H1 (cell line): ENCODE data around the gene GLG1. TPM values are rescaled to one million over a fixed set of nuclear protein-coding genes. Genes with fewer than 3 reads are reported as not detected.

Experiments
- BRCA1 ChIP-seq: IDR thresholded peaks from 2 replicates; pipeline ENCODE4 v1.6.1; 2012; ENCODE audit warnings: low read depth, low read length, improper control_type of control experiment
- CTBP2 ChIP-seq: IDR thresholded peaks from 2 replicates; pipeline ENCODE4 v1.7.0; 2011; ENCODE audit warnings: borderline replicate concordance, mild to moderate bottlenecking, moderate library complexity, mixed read lengths, low read length; ENCODE audit not compliant: insufficient read depth, insufficient read length
- EGR1 ChIP-seq: IDR thresholded peaks from 2 replicates; pipeline ENCODE4 v1.6.1; 2011; ENCODE audit warnings: low read depth, low read length, borderline replicate concordance
- HDAC2 ChIP-seq, 2 experiments: fragments of 300-600 bp in 1 of 2; sonication (generic) in 1 of 2; IDR thresholded peaks; 2 replicates each; pipeline ENCODE4 v1.6.1; 2011 to 2012; ENCODE audit warnings: low read depth in 2 of 2, low read length in 2 of 2, mild to moderate bottlenecking in 2 of 2, moderate library complexity in 2 of 2, borderline replicate concordance in 1 of 2, inconsistent platforms in 1 of 2
- JUN ChIP-seq: IDR thresholded peaks from 2 replicates; pipeline ENCODE4 v1.6.1; 2011; ENCODE audit warnings: low read depth, mild to moderate bottlenecking, improper control_type of control experiment, low read length
- SIRT6 ChIP-seq: IDR thresholded peaks from one replicate; pipeline ENCODE4 v1.7.1; 2012; ENCODE audit warnings: low read length, inconsistent platforms
- SIX5 ChIP-seq: IDR thresholded peaks from 2 replicates; pipeline ENCODE4 v1.6.1; 2011; ENCODE audit warnings: mild to moderate bottlenecking, low read depth, low read length
- SP2 ChIP-seq: IDR thresholded peaks from 2 replicates; pipeline ENCODE4 v1.6.1; 2012; ENCODE audit warnings: mild to moderate bottlenecking, low read length, inconsistent platforms
- SP4 ChIP-seq: IDR thresholded peaks from 2 replicates; pipeline ENCODE4 v1.6.1; 2012; ENCODE audit warnings: low read length, inconsistent platforms
- polyA plus RNA-seq, 7 experiments: library from polyadenylated mRNA; depleted of rRNA in 3 of 7; stranded (reverse) in 5 of 7; unstranded in 2 of 7; fragments of >200 nt in 5 of 7; fragments of 200-250 nt in 2 of 7; gene quantifications; 1 replicate in 5 of 7; 2 replicates in 1 of 7; 4 replicates in 1 of 7; pipeline versions ENCODE4 v1.2.1 to v1.2.3, GENCODE V29; 2011 to 2013; ENCODE audit warnings: missing spikeins in 2 of 7, mixed read lengths in 2 of 7
- total RNA-seq: library from RNA; stranded (reverse); fragmentation: NEBNext Ultra II Directional; extraction: Animal tissue kit (Norgen Biotek cat#: 25700); gene quantifications from 2 replicates; pipeline ENCODE4 v1.2.1, GENCODE V29; 2021
- TF ChIP-seq, protein P1 (sequence below): fragments of 300-600 bp; sonication (generic); IDR thresholded peaks from 2 replicates; pipeline ENCODE4 v1.7.1; 2012; ENCODE audit warnings: low read length, moderate library complexity, mild to moderate bottlenecking, inconsistent platforms; ENCODE audit not compliant: insufficient replicate concordance

Gene GLG1
- total and polyA plus RNA-seq, 2 of the 8 experiments (the other 6 are each of a cell fraction or from before 2014, with no cell fraction given) = 53.4 to 139 TPM

DNA sequence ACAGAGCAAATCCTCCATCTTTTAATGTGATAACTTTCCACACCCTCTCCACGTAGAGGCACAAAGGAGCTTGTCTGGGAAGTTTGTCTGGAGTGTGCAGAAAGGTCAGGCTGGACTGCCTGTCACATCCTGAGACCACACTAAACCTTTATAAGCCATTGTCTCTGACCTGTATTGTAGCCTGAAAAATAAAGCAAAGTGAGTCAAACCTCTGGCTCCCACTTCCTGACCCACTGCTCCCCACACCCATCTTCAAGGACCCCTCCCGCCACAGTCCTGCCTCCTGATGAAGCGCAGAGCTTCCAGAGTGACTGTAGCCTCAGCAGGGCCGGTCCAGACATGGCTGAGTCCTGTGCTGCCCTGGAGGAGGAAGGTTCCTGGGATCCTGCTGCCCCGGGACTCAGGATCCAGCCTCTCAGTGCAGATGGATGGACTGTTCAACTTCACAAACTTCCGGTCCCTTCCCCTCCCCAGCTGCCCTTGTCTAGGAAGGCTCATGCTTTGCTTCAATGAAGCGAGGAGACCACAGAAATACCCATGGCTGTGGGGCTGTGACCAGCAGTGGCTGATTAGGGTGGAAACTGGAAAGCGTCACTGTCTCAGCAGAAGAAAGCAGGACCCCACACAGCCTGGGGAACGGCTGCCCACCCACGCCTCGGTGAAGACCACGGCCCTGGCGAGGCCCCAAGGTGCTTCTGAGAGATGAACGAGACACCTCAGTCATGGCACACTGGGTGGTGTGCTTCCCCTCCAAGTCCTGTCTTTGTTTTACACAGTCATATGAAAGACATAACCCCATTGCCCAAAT lies 154.8 kb downstream of the GLG1 start (continued):
- TF ChIP-seq, protein P1, sequence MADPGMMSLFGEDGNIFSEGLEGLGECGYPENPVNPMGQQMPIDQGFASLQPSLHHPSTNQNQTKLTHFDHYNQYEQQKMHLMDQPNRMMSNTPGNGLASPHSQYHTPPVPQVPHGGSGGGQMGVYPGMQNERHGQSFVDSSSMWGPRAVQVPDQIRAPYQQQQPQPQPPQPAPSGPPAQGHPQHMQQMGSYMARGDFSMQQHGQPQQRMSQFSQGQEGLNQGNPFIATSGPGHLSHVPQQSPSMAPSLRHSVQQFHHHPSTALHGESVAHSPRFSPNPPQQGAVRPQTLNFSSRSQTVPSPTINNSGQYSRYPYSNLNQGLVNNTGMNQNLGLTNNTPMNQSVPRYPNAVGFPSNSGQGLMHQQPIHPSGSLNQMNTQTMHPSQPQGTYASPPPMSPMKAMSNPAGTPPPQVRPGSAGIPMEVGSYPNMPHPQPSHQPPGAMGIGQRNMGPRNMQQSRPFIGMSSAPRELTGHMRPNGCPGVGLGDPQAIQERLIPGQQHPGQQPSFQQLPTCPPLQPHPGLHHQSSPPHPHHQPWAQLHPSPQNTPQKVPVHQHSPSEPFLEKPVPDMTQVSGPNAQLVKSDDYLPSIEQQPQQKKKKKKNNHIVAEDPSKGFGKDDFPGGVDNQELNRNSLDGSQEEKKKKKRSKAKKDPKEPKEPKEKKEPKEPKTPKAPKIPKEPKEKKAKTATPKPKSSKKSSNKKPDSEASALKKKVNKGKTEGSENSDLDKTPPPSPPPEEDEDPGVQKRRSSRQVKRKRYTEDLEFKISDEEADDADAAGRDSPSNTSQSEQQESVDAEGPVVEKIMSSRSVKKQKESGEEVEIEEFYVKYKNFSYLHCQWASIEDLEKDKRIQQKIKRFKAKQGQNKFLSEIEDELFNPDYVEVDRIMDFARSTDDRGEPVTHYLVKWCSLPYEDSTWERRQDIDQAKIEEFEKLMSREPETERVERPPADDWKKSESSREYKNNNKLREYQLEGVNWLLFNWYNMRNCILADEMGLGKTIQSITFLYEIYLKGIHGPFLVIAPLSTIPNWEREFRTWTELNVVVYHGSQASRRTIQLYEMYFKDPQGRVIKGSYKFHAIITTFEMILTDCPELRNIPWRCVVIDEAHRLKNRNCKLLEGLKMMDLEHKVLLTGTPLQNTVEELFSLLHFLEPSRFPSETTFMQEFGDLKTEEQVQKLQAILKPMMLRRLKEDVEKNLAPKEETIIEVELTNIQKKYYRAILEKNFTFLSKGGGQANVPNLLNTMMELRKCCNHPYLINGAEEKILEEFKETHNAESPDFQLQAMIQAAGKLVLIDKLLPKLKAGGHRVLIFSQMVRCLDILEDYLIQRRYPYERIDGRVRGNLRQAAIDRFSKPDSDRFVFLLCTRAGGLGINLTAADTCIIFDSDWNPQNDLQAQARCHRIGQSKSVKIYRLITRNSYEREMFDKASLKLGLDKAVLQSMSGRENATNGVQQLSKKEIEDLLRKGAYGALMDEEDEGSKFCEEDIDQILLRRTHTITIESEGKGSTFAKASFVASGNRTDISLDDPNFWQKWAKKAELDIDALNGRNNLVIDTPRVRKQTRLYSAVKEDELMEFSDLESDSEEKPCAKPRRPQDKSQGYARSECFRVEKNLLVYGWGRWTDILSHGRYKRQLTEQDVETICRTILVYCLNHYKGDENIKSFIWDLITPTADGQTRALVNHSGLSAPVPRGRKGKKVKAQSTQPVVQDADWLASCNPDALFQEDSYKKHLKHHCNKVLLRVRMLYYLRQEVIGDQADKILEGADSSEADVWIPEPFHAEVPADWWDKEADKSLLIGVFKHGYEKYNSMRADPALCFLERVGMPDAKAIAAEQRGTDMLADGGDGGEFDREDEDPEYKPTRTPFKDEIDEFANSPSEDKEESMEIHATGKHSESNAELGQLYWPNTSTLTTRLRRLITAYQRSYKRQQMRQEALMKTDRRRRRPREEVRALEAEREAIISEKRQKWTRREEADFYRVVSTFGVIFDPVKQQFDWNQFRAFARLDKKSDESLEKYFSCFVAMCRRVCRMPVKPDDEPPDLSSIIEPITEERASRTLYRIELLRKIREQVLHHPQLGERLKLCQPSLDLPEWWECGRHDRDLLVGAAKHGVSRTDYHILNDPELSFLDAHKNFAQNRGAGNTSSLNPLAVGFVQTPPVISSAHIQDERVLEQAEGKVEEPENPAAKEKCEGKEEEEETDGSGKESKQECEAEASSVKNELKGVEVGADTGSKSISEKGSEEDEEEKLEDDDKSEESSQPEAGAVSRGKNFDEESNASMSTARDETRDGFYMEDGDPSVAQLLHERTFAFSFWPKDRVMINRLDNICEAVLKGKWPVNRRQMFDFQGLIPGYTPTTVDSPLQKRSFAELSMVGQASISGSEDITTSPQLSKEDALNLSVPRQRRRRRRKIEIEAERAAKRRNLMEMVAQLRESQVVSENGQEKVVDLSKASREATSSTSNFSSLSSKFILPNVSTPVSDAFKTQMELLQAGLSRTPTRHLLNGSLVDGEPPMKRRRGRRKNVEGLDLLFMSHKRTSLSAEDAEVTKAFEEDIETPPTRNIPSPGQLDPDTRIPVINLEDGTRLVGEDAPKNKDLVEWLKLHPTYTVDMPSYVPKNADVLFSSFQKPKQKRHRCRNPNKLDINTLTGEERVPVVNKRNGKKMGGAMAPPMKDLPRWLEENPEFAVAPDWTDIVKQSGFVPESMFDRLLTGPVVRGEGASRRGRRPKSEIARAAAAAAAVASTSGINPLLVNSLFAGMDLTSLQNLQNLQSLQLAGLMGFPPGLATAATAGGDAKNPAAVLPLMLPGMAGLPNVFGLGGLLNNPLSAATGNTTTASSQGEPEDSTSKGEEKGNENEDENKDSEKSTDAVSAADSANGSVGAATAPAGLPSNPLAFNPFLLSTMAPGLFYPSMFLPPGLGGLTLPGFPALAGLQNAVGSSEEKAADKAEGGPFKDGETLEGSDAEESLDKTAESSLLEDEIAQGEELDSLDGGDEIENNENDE = no peak
- TF ChIP-seq JUN (no peak), SIRT6 (no peak), CTBP2 (no peak), EGR1 (no peak), SIX5 (no peak), SP4 (no peak), HDAC2 (IDR thresholded peaks at IDR 0.05; ENCODE audit: borderline replicate concordance in 1 of 2, low read depth in 2 of 2, low read length in 2 of 2) (no peak), BRCA1 (no peak), SP2 (no peak)
